H1 (cell line): Measurements from ENCODE around the gene ITGA5.

Source experiments
- EGR1 ChIP-seq: IDR thresholded peaks from 2 replicates; pipeline ENCODE4 v1.6.1; 2011; ENCODE audit warnings: low read depth, low read length, borderline replicate concordance
- EP300 ChIP-seq, 2 experiments: IDR thresholded peaks; 1 replicate in 1 of 2; 2 replicates in 1 of 2; pipeline ENCODE4 v1.6.1; 2011 to 2012; ENCODE audit warnings: low read depth in 2 of 2, low read length in 2 of 2, mild to moderate bottlenecking in 2 of 2, borderline replicate concordance in 1 of 2, inconsistent platforms in 1 of 2, moderate library complexity in 1 of 2
- SIN3A ChIP-seq, 2 experiments: IDR thresholded peaks in 1 of 2; conservative IDR thresholded peaks in 1 of 2; 2 replicates each; pipeline ENCODE4 v1.6.1; 2011 to 2012; ENCODE audit warnings: low read length in 2 of 2, improper control_type of control experiment in 1 of 2, low read depth in 1 of 2, mild to moderate bottlenecking in 1 of 2
- SP2 ChIP-seq: IDR thresholded peaks from 2 replicates; pipeline ENCODE4 v1.6.1; 2012; ENCODE audit warnings: mild to moderate bottlenecking, low read length, inconsistent platforms
- YY1 ChIP-seq: IDR thresholded peaks from 2 replicates; pipeline ENCODE4 v1.6.1; 2011; ENCODE audit warnings: low read depth, mild to moderate bottlenecking, low read length

- no peak for TF ChIP-seq SIN3A (conservative IDR thresholded peaks at IDR 0.05 in 1 of 2, IDR thresholded peaks at IDR 0.05 in 1 of 2; ENCODE audit: low read depth in 1 of 2, low read length in 2 of 2)
- no peak for TF ChIP-seq EP300 (IDR thresholded peaks at IDR 0.05; ENCODE audit: borderline replicate concordance in 1 of 2, low read depth in 2 of 2, low read length in 2 of 2)
- TF ChIP-seq SP2, result no peak
- TF ChIP-seq YY1, result no peak
- TF ChIP-seq EGR1, result no peak
Observed at GRCh38 chr12:54393743-54394142, 25.3 kb downstream of the ITGA5 start.
